GM18907 (cell line): ENCODE data around the gene RCSD1.

Source experiments
- ATAC-seq: cut with Tn5 transposase; IDR thresholded peaks from one replicate; pipeline ENCODE4 v1.9.1; 2021; ENCODE audit warnings: mild to moderate bottlenecking, moderate library complexity; ENCODE audit not compliant: unreplicated experiment

RCSD1 gene

GRCh38 chr1:167663002-167663772, 33.2 kb downstream of the RCSD1 start:
- ATAC-seq: peak; percentile 59

GRCh38 chr1:167665469-167665868, 35.4 kb downstream of the RCSD1 start:
- ATAC-seq: no peak

GRCh38 chr1:167666416-167666815, 36.4 kb downstream of the RCSD1 start:
- no peak for ATAC-seq

GRCh38 chr1:167667536-167667935, 37.5 kb downstream of the RCSD1 start:
- no peak for ATAC-seq

- ATAC-seq: peak; percentile 72
Measured at GRCh38 chr1:167668108-167668507, 38.1 kb downstream of the RCSD1 start.

- peak; percentile 75 for ATAC-seq
Measured at GRCh38 chr1:167669209-167670124, 39.4 kb downstream of the RCSD1 start.

GRCh38 chr1:167670563-167670962, 40.5 kb downstream of the RCSD1 start:
- no peak for ATAC-seq

- ATAC-seq: no peak
Measured at GRCh38 chr1:167671727-167672511, 41.9 kb downstream of the RCSD1 start.

- ATAC-seq: no peak
Measured at GRCh38 chr1:167672831-167673230, 42.8 kb downstream of the RCSD1 start.

GRCh38 chr1:167673265-167673664, 43.2 kb downstream of the RCSD1 start:
- no peak for ATAC-seq

- no peak for ATAC-seq
Measured at GRCh38 chr1:167674156-167674555, 44.1 kb downstream of the RCSD1 start.

- no peak for ATAC-seq
Measured at GRCh38 chr1:167675440-167675839, 45.4 kb downstream of the RCSD1 start.

GRCh38 chr1:167676205-167676915, 46.3 kb downstream of the RCSD1 start:
- ATAC-seq: peak; percentile 55

- ATAC-seq: peak; percentile 36
Measured at GRCh38 chr1:167676916-167677848, 47.1 kb downstream of the RCSD1 start.

GRCh38 chr1:167678422-167678821, 48.4 kb downstream of the RCSD1 start:
- ATAC-seq: no peak

- ATAC-seq: no peak
Measured at GRCh38 chr1:167678838-167679237, 48.8 kb downstream of the RCSD1 start.

GRCh38 chr1:167679714-167680113, 49.7 kb downstream of the RCSD1 start:
- ATAC-seq: no peak

GRCh38 chr1:167681024-167681423, 51.0 kb downstream of the RCSD1 start:
- ATAC-seq: no peak

- no peak for ATAC-seq
Measured at GRCh38 chr1:167681451-167682098, 51.5 kb downstream of the RCSD1 start.
